Mammary epithelial cell (primary cell): ENCODE measurements around the gene GSG1.

ENCODE experiments used
- EZH2 ChIP-seq: IDR thresholded peaks from 2 replicates; pipeline ENCODE4 v1.6.1; 2012; ENCODE audit warnings: low read length, inconsistent platforms, borderline replicate concordance
- TF ChIP-seq, protein P1 (sequence below), 2 donors: IDR thresholded peaks in 1 of 2; conservative IDR thresholded peaks in 1 of 2; 2 replicates each; pipeline ENCODE4 v1.5.1; 2011 to 2012; ENCODE audit warnings: inconsistent platforms in 2 of 2, low read length in 2 of 2, mild to moderate bottlenecking in 2 of 2, control low read depth in 1 of 2, low read depth in 1 of 2; ENCODE audit not compliant: insufficient read depth in 1 of 2; ENCODE audit errors: extremely low read depth in 1 of 2

DNA sequence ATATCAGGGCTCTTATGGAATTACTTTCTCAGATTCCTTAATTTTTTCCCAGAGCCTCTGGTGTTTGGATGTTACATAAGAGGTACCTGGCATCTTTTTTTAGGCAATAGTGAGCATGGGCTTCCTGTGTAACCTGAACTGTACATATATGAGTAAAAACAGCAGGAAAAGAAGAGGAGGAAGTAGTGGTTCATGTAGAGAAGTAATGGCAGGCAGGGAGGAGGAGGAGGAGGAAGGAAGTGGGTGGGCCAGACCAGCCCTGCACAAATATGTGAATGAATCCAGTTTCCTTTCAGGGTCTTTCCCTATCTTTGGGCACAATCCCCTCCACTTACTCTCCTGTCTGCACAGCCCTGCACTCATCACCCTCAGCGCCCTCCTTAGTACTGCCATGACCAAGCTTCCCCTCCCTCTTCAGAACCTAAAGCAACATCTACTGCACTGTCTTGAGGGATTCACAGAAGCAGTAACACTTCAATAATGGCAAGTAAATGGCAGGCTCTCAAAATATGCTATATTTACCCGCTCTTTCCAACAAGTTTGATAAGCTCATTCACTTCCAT is 40.9 kb upstream of the GSG1 start:
- TF ChIP-seq, protein P1, sequence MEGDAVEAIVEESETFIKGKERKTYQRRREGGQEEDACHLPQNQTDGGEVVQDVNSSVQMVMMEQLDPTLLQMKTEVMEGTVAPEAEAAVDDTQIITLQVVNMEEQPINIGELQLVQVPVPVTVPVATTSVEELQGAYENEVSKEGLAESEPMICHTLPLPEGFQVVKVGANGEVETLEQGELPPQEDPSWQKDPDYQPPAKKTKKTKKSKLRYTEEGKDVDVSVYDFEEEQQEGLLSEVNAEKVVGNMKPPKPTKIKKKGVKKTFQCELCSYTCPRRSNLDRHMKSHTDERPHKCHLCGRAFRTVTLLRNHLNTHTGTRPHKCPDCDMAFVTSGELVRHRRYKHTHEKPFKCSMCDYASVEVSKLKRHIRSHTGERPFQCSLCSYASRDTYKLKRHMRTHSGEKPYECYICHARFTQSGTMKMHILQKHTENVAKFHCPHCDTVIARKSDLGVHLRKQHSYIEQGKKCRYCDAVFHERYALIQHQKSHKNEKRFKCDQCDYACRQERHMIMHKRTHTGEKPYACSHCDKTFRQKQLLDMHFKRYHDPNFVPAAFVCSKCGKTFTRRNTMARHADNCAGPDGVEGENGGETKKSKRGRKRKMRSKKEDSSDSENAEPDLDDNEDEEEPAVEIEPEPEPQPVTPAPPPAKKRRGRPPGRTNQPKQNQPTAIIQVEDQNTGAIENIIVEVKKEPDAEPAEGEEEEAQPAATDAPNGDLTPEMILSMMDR (conservative IDR thresholded peaks at IDR 0.05 in 1 of 2, IDR thresholded peaks at IDR 0.05 in 1 of 2; ENCODE audit: extremely low read depth in 1 of 2, insufficient read depth in 1 of 2, low read depth in 1 of 2, low read length in 2 of 2): no peak
- TF ChIP-seq EZH2: no peak
